Measurements from ENCODE around the gene HCN3. TPM values are rescaled to one million over a fixed set of nuclear protein-coding genes. Genes with fewer than 3 reads are reported as not detected.
"Not testable (repeated sequence)": the region's sequence is repeated elsewhere in the genome, so short reads cannot be mapped to it uniquely, and the experiment has no call there.

The HCN3 gene
- total and polyA plus RNA-seq, 7 experiments from 2014 or later, result 0.07 to 3.3 (median 2.5) TPM; not detected in 1

DNA sequence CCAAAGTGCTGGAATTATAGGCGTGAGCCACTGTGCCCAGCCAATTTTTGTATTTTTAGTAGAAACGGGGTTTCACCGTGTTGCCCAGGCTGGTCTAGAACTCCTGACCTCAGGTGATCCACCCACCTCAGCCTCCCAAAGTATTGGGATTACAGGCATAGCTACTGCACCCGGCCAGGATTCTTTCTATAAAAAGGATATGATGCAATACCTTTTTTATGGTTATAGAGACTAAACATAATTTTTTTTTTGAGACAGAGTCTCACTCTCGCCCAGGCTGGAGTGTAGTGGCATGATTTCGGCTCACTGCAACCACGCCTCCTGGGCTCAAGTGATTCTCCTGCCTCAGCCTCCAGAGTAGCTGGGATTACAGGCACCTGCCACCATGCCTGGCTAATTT lies 51.6 kb downstream of the HCN3 start:
- H3K4me3 Mint-ChIP-seq; H3K4me3 ChIP-seq (ENCODE audit: low read length); DNase-seq; H3K27me3 ChIP-seq (ENCODE audit: control insufficient read depth in 2 of 2, insufficient read depth in 2 of 2, low read length in 2 of 2); CTCF ChIA-PET; H3K9me3 Mint-ChIP-seq; ATAC-seq; H3K27me3 Mint-ChIP-seq; H3K27ac ChIP-seq (ENCODE audit: low read depth, low read length); H3K4me1 ChIP-seq (ENCODE audit: control insufficient read depth in 2 of 2, insufficient read depth in 2 of 2, low read length in 2 of 2); H3K9me3 ChIP-seq (ENCODE audit: control insufficient read depth in 2 of 3, low read length in 3 of 3): not testable (repeated sequence)
- Mint-ChIP-seq H3K27ac (peak overlapping the region in 1 of 9 donors; percentile 26), H3K4me1 (peaks cover 6 to 12% (median 8%) of the 10 kb centered on the region in 7 donors), H3K36me3 (peaks cover 0 to 13% (median 3%) of the 10 kb centered on the region in 5 donors)
- intact Hi-C loops (cut with micrococcal nuclease), result loop anchor here (10.0 kb wide), 2 partner anchors 354 to 586 kb away; partner anchors contain the start of genes CKS1B (in 1 of the 2), RIT1 (in 1 of the 2) and SHC1 (in 1 of the 2)
- H3K36me3 ChIP-seq (ENCODE audit: control insufficient read depth in 2 of 3, insufficient read depth in 3 of 3, low read length in 3 of 3), result peaks cover 0 to 22% (median 7%) of the 10 kb centered on the region in 3 experiments
- POLR2A ChIA-PET, result interaction anchor here (0.7 kb wide), 1 partner anchor 67 kb away, joined by 3 read pairs; the partner anchor contains the start of gene SCAMP3

- Histone ChIP-seq H3K27ac (ENCODE audit: low read depth, low read length) (no peak overlapping the region), H3K36me3 (ENCODE audit: control insufficient read depth in 2 of 3, insufficient read depth in 3 of 3, low read length in 3 of 3) (peaks cover 0 to 30% (median 7%) of the 10 kb centered on the region in 3 experiments), H3K4me3 (ENCODE audit: low read length) (no peak overlapping the region), H3K9me3 (ENCODE audit: control insufficient read depth in 2 of 3, low read length in 3 of 3) (no peaks in the 10 kb centered on the region), H3K27me3 (ENCODE audit: control insufficient read depth in 2 of 2, insufficient read depth in 2 of 2, low read length in 2 of 2) (no peaks in the 10 kb centered on the region), H3K4me1 (ENCODE audit: control insufficient read depth in 2 of 2, insufficient read depth in 2 of 2, low read length in 2 of 2) (no peaks in the 10 kb centered on the region)
- no peak for DNase-seq
- H3K4me3 Mint-ChIP-seq, result no peak overlapping the region
- H3K9me3 Mint-ChIP-seq, result no peaks in the 10 kb centered on the region
- peaks cover 6 to 12% (median 8%) of the 10 kb centered on the region in 7 donors for H3K4me1 Mint-ChIP-seq
- ATAC-seq, result no peak
- H3K27me3 Mint-ChIP-seq, result no peaks in the 10 kb centered on the region
- intact Hi-C loops (cut with micrococcal nuclease), result loop anchor here (10.0 kb wide), 2 partner anchors 355 to 585 kb away; partner anchors contain the start of genes CKS1B (in 1 of the 2), RIT1 (in 1 of the 2) and SHC1 (in 1 of the 2)
- ChIA-PET CTCF (no interaction called here), POLR2A (no interaction called here)
- peaks cover 0 to 16% (median 3%) of the 10 kb centered on the region in 5 donors for H3K36me3 Mint-ChIP-seq
- peak overlapping the region in 3 of 9 donors; percentile 16 to 62 (median 42) for H3K27ac Mint-ChIP-seq
Observed at GRCh38 chr1:155329980-155330598, 52.8 kb downstream of the HCN3 start.

DNA sequence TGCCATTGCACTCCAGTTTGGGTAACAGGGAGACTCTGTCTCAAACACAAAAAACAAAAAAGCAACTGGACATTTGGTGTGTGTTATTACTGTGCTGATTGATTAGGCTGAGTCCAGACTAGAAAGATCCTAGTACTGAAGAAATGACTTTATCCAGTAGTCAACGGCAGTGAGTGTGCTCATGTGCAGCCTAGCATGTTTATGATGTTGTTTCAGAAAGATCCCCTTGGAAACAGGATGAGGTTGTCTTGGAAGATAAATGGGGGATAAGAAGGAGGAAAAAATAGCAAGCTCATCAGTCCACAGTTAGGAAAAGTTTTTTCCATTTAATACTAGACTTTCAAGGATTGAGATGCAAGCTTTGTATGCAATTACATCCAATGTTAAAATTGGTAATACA lies 57.7 kb downstream of the HCN3 start:
- Histone ChIP-seq H3K27ac (ENCODE audit: low read depth, low read length) (no peak overlapping the region), H3K27me3 (ENCODE audit: control insufficient read depth in 2 of 2, insufficient read depth in 2 of 2, low read length in 2 of 2) (no peaks in the 10 kb centered on the region), H3K4me3 (ENCODE audit: low read length) (no peak overlapping the region), H3K9me3 (ENCODE audit: control insufficient read depth in 2 of 3, low read length in 3 of 3) (no peaks in the 10 kb centered on the region), H3K36me3 (ENCODE audit: control insufficient read depth in 2 of 3, insufficient read depth in 3 of 3, low read length in 3 of 3) (peaks cover 24 to 66% (median 24%) of the 10 kb centered on the region in 3 experiments), H3K4me1 (ENCODE audit: control insufficient read depth in 2 of 2, insufficient read depth in 2 of 2, low read length in 2 of 2) (no peaks in the 10 kb centered on the region)
- peaks cover 8 to 46% (median 18%) of the 10 kb centered on the region in 5 donors for H3K36me3 Mint-ChIP-seq
- H3K27me3 Mint-ChIP-seq, result no peaks in the 10 kb centered on the region
- H3K9me3 Mint-ChIP-seq, result no peaks in the 10 kb centered on the region
- H3K4me1 Mint-ChIP-seq, result peaks cover 0 to 6% (median 0%) of the 10 kb centered on the region in 7 donors
- intact Hi-C loops (cut with micrococcal nuclease), result no loop called here
- POLR2A ChIA-PET, result interaction anchor here (1.0 kb wide), 1 partner anchor 73 kb away, joined by 3 read pairs; the partner anchor contains the start of gene SCAMP3
- no peak overlapping the region for H3K4me3 Mint-ChIP-seq
- no peak overlapping the region for H3K27ac Mint-ChIP-seq
- CTCF ChIA-PET, result no interaction called here
- no peak for DNase-seq
- no peak for ATAC-seq

Other genes with a start within 250 kb of the HCN3 start
- gene DCST2, start 243.7 kb upstream of the HCN3 start, total RNA-seq, result 1 to 10 TPM in 4 of 5 experiments, under 1 TPM in 1; 0.22 to 3.3 (median 2.4) TPM
- gene DCST2, start 243.7 kb upstream of the HCN3 start, polyA plus RNA-seq, result not detected
- under 1 TPM in 3 of 5 experiments, not detected in 2; 0.19 to 0.78 (median 0.42) TPM for gene DCST1, start 243.6 kb upstream of the HCN3 start, total RNA-seq
- gene DCST1, start 243.6 kb upstream of the HCN3 start, polyA plus RNA-seq, result not detected
- gene ADAM15, start 226.1 kb upstream of the HCN3 start, total RNA-seq, result 10 to 100 TPM; 16.9 to 53.7 (median 28.8) TPM
- gene ADAM15, start 226.1 kb upstream of the HCN3 start, polyA plus RNA-seq, result 1 to 10 TPM; 5.8 to 8.5 TPM
- 1 to 10 TPM; 3.9 to 9.4 (median 7.7) TPM for gene EFNA4, start 213.7 kb upstream of the HCN3 start, total RNA-seq
- gene EFNA4, start 213.7 kb upstream of the HCN3 start, polyA plus RNA-seq, result 1 to 10 TPM; 2.1 to 3.9 TPM
- gene EFNA3, start 198.6 kb upstream of the HCN3 start, total RNA-seq, result 1 to 10 TPM in 4 of 5 experiments, under 1 TPM in 1; 0.42 to 4.0 (median 2.7) TPM
- gene EFNA3, start 198.6 kb upstream of the HCN3 start, polyA plus RNA-seq, result under 1 TPM; 0.51 to 0.72 TPM
- 1 to 10 TPM in 4 of 5 experiments, not detected in 1; 4.0 to 7.3 (median 5.6) TPM for gene EFNA1, start 149.6 kb upstream of the HCN3 start, total RNA-seq
- 10 to 100 TPM; 11.1 to 16.8 TPM for gene EFNA1, start 149.6 kb upstream of the HCN3 start, polyA plus RNA-seq
- 10 to 100 TPM; 21.1 to 35.6 (median 24.3) TPM for gene SLC50A1, start 141.6 kb upstream of the HCN3 start, total RNA-seq
- 10 to 100 TPM; 51.0 to 64.8 TPM for gene SLC50A1, start 141.6 kb upstream of the HCN3 start, polyA plus RNA-seq
- gene DPM3, start 136.9 kb upstream of the HCN3 start, total RNA-seq, result 10 to 100 TPM; 29.1 to 50.4 (median 43.8) TPM
- gene DPM3, start 136.9 kb upstream of the HCN3 start, polyA plus RNA-seq, result 100 to 1,000 TPM in 1 of 2 donors, 10 to 100 TPM in 1; 99.2 to 128 TPM
- gene KRTCAP2, start 104.2 kb upstream of the HCN3 start, total RNA-seq, result 100 to 1,000 TPM in 4 of 5 experiments, 10 to 100 TPM in 1; 97.4 to 236 (median 155) TPM
- gene KRTCAP2, start 104.2 kb upstream of the HCN3 start, polyA plus RNA-seq, result 100 to 1,000 TPM; 450 to 469 TPM
- gene TRIM46, start 103.6 kb upstream of the HCN3 start, total RNA-seq, result 10 to 100 TPM in 1 of 5 experiments, 1 to 10 TPM in 4; 3.5 to 21.9 (median 4.1) TPM
- gene TRIM46, start 103.6 kb upstream of the HCN3 start, polyA plus RNA-seq, result 1 to 10 TPM in 1 of 2 donors, under 1 TPM in 1; 0.69 to 1.3 TPM
- 10 to 100 TPM; 26.0 to 35.9 (median 28.1) TPM for gene THBS3, start 69.6 kb upstream of the HCN3 start, total RNA-seq
- 1 to 10 TPM in 1 of 2 donors, under 1 TPM in 1; 0.87 to 2.6 TPM for gene THBS3, start 69.6 kb upstream of the HCN3 start, polyA plus RNA-seq
- 10 to 100 TPM; 19.5 to 40.8 (median 22.0) TPM for gene MTX1, start 68.8 kb upstream of the HCN3 start, total RNA-seq
- 10 to 100 TPM; 48.9 to 49.9 TPM for gene MTX1, start 68.8 kb upstream of the HCN3 start, polyA plus RNA-seq
- 10 to 100 TPM in 4 of 5 experiments, 1 to 10 TPM in 1; 8.2 to 24.3 (median 13.8) TPM for gene ENTREP3, start 22.0 kb upstream of the HCN3 start, total RNA-seq
- 1 to 10 TPM; 1.8 to 2.0 TPM for gene ENTREP3, start 22.0 kb upstream of the HCN3 start, polyA plus RNA-seq
- 100 to 1,000 TPM in 3 of 5 experiments, 10 to 100 TPM in 2; 50.8 to 118 (median 100) TPM for gene SCAMP3, start 15.1 kb upstream of the HCN3 start, total RNA-seq
- 100 to 1,000 TPM; 141 to 219 TPM for gene SCAMP3, start 15.1 kb upstream of the HCN3 start, polyA plus RNA-seq
- gene CLK2, start 4.0 kb upstream of the HCN3 start, total RNA-seq, result 100 to 1,000 TPM in 2 of 5 experiments, 10 to 100 TPM in 3; 72.2 to 137 (median 94.7) TPM
- gene CLK2, start 4.0 kb upstream of the HCN3 start, polyA plus RNA-seq, result 10 to 100 TPM; 16.7 to 31.0 TPM
- gene PKLR, start 24.0 kb downstream of the HCN3 start, total RNA-seq, result not detected
- under 1 TPM in 1 of 2 donors, not detected in 1; 0.06 TPM for gene PKLR, start 24.0 kb downstream of the HCN3 start, polyA plus RNA-seq
- gene FDPS, start 31.4 kb downstream of the HCN3 start, total RNA-seq, result 100 to 1,000 TPM in 1 of 5 experiments, 10 to 100 TPM in 4; 58.5 to 193 (median 79.0) TPM
- 100 to 1,000 TPM in 1 of 2 donors, 10 to 100 TPM in 1; 99.3 to 102 TPM for gene FDPS, start 31.4 kb downstream of the HCN3 start, polyA plus RNA-seq
- 10 to 100 TPM; 14.9 to 26.8 (median 15.7) TPM for gene RUSC1, start 43.4 kb downstream of the HCN3 start, total RNA-seq
- gene RUSC1, start 43.4 kb downstream of the HCN3 start, polyA plus RNA-seq, result 1 to 10 TPM; 6.8 to 7.7 TPM

All from naive thymus-derived CD4-positive, alpha-beta T cell (primary cell).